HEK293 (cell line): ENCODE results near the gene IL1B.

Experiments used
- CTCF ChIA-PET: fragments of 350-600 bp; formaldehyde crosslinking; extraction: SDS; loops from one replicate; lab custom pipeline; 2021; ENCODE audit warnings: antibody characterized with exemption; lab: Yijun Ruan, JAX
- POLR2A ChIA-PET: fragments of 300-600 bp; formaldehyde crosslinking; extraction: SDS; loops from one replicate; lab custom pipeline; 2020; ENCODE audit warnings: antibody characterized with exemption, inconsistent platforms; lab: Yijun Ruan, JAX
- H3K27ac ChIP-seq: fragments of 200-500 bp; sonication (Bioruptor generic); 2 replicates; pipeline ENCODE4 v1.5.1; 2014; ENCODE audit warnings: low read depth, low read length, control low read depth, inconsistent platforms; ENCODE audit errors: extremely low read depth
- H3K36me3 ChIP-seq, 2 experiments: fragments of 200-500 bp in 1 of 2; sonication (Bioruptor generic) in 1 of 2; 1 replicate in 1 of 2; 2 replicates in 1 of 2; pipeline ENCODE4 v1.5.1; 2014 to 2017; ENCODE audit warnings: inconsistent platforms in 2 of 2, low read length in 2 of 2; ENCODE audit not compliant: control insufficient read depth in 2 of 2, insufficient read depth in 1 of 2
- H3K4me1 ChIP-seq: fragments of 200-500 bp; sonication (Bioruptor generic); 2 replicates; pipeline ENCODE4 v1.5.1; 2014; ENCODE audit warnings: mild to moderate bottlenecking, low read length, inconsistent platforms; ENCODE audit not compliant: control insufficient read depth, insufficient read depth
- H3K4me3 ChIP-seq: 2 replicates; pipeline ENCODE4 v1.5.1; 2011; ENCODE audit warnings: low read depth, mild to moderate bottlenecking, control low read depth, low read length, moderate library complexity
- H3K9me3 ChIP-seq: fragments of 200-500 bp; sonication (Bioruptor generic); 2 replicates; pipeline ENCODE4 v1.5.1; 2014; ENCODE audit warnings: low read depth, low read length, inconsistent platforms; ENCODE audit not compliant: control insufficient read depth, insufficient read depth
- FEZF1 ChIP-seq: fragments of 450-650 bp; formaldehyde crosslinking; IDR thresholded peaks from 2 replicates; pipeline ENCODE4 v1.5.1; 2016; ENCODE audit warnings: missing biosample characterization, missing genetic modification characterization
- GFI1B ChIP-seq: fragments of 450-650 bp; formaldehyde crosslinking; IDR thresholded peaks from 2 replicates; pipeline ENCODE4 v1.5.1; 2016; ENCODE audit warnings: missing biosample characterization, missing genetic modification characterization
- KLF10 ChIP-seq: fragments of 450-650 bp; IDR thresholded peaks from 2 replicates; pipeline ENCODE4 v1.5.1; 2018; ENCODE audit warnings: missing biosample characterization, mild to moderate bottlenecking, missing genetic modification characterization
- KLF17 ChIP-seq: fragments of 450-650 bp; formaldehyde crosslinking; IDR thresholded peaks from 2 replicates; pipeline ENCODE4 v1.5.1; 2016; ENCODE audit warnings: missing biosample characterization, missing genetic modification characterization
- OSR2 ChIP-seq: fragments of 450-650 bp; formaldehyde crosslinking; IDR thresholded peaks from 2 replicates; pipeline ENCODE4 v1.5.1; 2016; ENCODE audit warnings: missing biosample characterization, missing genetic modification characterization
- SCRT1 ChIP-seq: fragments of 450-650 bp; formaldehyde crosslinking; IDR thresholded peaks from 2 replicates; pipeline ENCODE4 v1.5.1; 2016; ENCODE audit warnings: missing biosample characterization, missing genetic modification characterization, borderline replicate concordance
- ZEB2 ChIP-seq: fragments of 450-650 bp; formaldehyde crosslinking; IDR thresholded peaks from 2 replicates; pipeline ENCODE4 v1.5.1; 2016; ENCODE audit warnings: missing biosample characterization, missing genetic modification characterization
- ZFP41 ChIP-seq: fragments of 450-650 bp; formaldehyde crosslinking; IDR thresholded peaks from 2 replicates; pipeline ENCODE4 v1.5.1; 2016; ENCODE audit warnings: missing biosample characterization, missing genetic modification characterization, borderline replicate concordance
- ZNF132 ChIP-seq: fragments of 450-650 bp; formaldehyde crosslinking; IDR thresholded peaks from 2 replicates; pipeline ENCODE4 v1.5.1; 2017; ENCODE audit warnings: missing biosample characterization, missing genetic modification characterization, borderline replicate concordance
- ZNF133 ChIP-seq: fragments of 450-650 bp; formaldehyde crosslinking; IDR thresholded peaks from 2 replicates; pipeline ENCODE4 v1.5.1; 2016; ENCODE audit warnings: missing biosample characterization, missing genetic modification characterization
- ZNF148 ChIP-seq: fragments of 450-650 bp; formaldehyde crosslinking; IDR thresholded peaks from 2 replicates; pipeline ENCODE4 v1.5.0; 2017; ENCODE audit warnings: missing biosample characterization, missing genetic modification characterization, borderline replicate concordance
- ZNF169 ChIP-seq: fragments of 450-650 bp; formaldehyde crosslinking; IDR thresholded peaks from 2 replicates; pipeline ENCODE4 v1.5.1; 2016; ENCODE audit warnings: missing biosample characterization, missing genetic modification characterization
- ZNF23 ChIP-seq: fragments of 450-650 bp; formaldehyde crosslinking; IDR thresholded peaks from 2 replicates; pipeline ENCODE4 v1.5.1; 2016; ENCODE audit warnings: missing biosample characterization, missing genetic modification characterization, borderline replicate concordance
- ZNF341 ChIP-seq: fragments of 450-650 bp; formaldehyde crosslinking; IDR thresholded peaks from 2 replicates; pipeline ENCODE4; 2016; ENCODE audit warnings: low read depth, missing biosample characterization, missing genetic modification characterization
- ZNF529 ChIP-seq: fragments of 450-650 bp; formaldehyde crosslinking; IDR thresholded peaks from 2 replicates; pipeline ENCODE4 v1.5.1; 2017; ENCODE audit warnings: missing genetic modification characterization, missing biosample characterization; ENCODE audit not compliant: insufficient replicate concordance
- ZNF530 ChIP-seq: fragments of 450-650 bp; formaldehyde crosslinking; IDR thresholded peaks from 2 replicates; pipeline ENCODE4 v1.5.1; 2016; ENCODE audit warnings: low read depth, missing biosample characterization, missing genetic modification characterization
- ZNF596 ChIP-seq: fragments of 450-650 bp; IDR thresholded peaks from 2 replicates; pipeline ENCODE4 v1.5.0; 2018; ENCODE audit warnings: missing biosample characterization, mild to moderate bottlenecking, missing genetic modification characterization, moderate library complexity
- ZNF830 ChIP-seq: fragments of 450-650 bp; IDR thresholded peaks from 2 replicates; pipeline ENCODE4 v1.5.0; 2018; ENCODE audit warnings: missing biosample characterization, missing genetic modification characterization, low read depth, mild to moderate bottlenecking, moderate library complexity
- ZSCAN4 ChIP-seq: fragments of 450-650 bp; formaldehyde crosslinking; IDR thresholded peaks from 2 replicates; pipeline ENCODE4 v1.5.1; 2017; ENCODE audit warnings: missing biosample characterization, missing genetic modification characterization

Gene IL1B

GRCh38 chr2:112803691-112804521, 32.7 kb downstream of the IL1B start:
- TF ChIP-seq ZNF23 (tag by site-specific recombination) (no peak), KLF17 (tag by site-specific recombination) (no peak), ZFP41 (tag by site-specific recombination) (no peak), GFI1B (tag by site-specific recombination) (no peak), ZNF530 (tag by site-specific recombination) (no peak), ZNF341 (no peak), ZNF148 (no peak), ZNF132 (tag by site-specific recombination) (no peak), ZNF133 (tag by site-specific recombination) (no peak), ZNF830 (no peak), OSR2 (tag by site-specific recombination) (no peak), ZNF169 (tag by site-specific recombination) (no peak), FEZF1 (tag by site-specific recombination) (no peak), ZNF529 (tag by site-specific recombination) (no peak), ZNF596 (tag by site-specific recombination) (no peak), KLF10 (no peak), ZSCAN4 (tag by site-specific recombination) (no peak)
- Histone ChIP-seq H3K4me1 (no peaks in the 10 kb centered on the region), H3K4me3 (no peak overlapping the region), H3K36me3 (no peaks in the 10 kb centered on the region), H3K27ac (no peak overlapping the region), H3K9me3 (no peaks in the 10 kb centered on the region)
- ChIA-PET CTCF (interaction anchor here (0.6 kb wide), 1 partner anchor 883 kb away, joined by 3 read pairs; no protein-coding TSS in a partner anchor), POLR2A (no interaction called here)

- no peaks in the 10 kb centered on the region for H3K9me3 ChIP-seq
- H3K4me1 ChIP-seq: no peaks in the 10 kb centered on the region
- ChIA-PET POLR2A (no interaction called here), CTCF (no interaction called here)
- TF ChIP-seq SCRT1 (tag by site-specific recombination): no peak
- TF ChIP-seq ZEB2 (tag by site-specific recombination): no peak
- no peaks in the 10 kb centered on the region for H3K36me3 ChIP-seq
- H3K27ac ChIP-seq: no peak overlapping the region
- no peak overlapping the region for H3K4me3 ChIP-seq
Measured at GRCh38 chr2:112800881-112801583, 35.5 kb downstream of the IL1B start.
